SIG-M5 treated with dmso at 0.1 percent for 504 hours (cell line): Measurements from ENCODE around the gene EPB41L4B.
"Not testable (repeated sequence)": the region's sequence is repeated elsewhere in the genome, so short reads cannot be mapped to it uniquely, and the experiment has no call there.

ENCODE experiments used
- DNase-seq: peaks from one replicate; lab custom pipeline; 2025; ENCODE audit not compliant: unreplicated experiment; lab: John Stamatoyannopoulos, UW

The EPB41L4B gene

GRCh38 chr9:109246533-109246932, 74.3 kb downstream of the EPB41L4B start:
- no peak for DNase-seq

DNA sequence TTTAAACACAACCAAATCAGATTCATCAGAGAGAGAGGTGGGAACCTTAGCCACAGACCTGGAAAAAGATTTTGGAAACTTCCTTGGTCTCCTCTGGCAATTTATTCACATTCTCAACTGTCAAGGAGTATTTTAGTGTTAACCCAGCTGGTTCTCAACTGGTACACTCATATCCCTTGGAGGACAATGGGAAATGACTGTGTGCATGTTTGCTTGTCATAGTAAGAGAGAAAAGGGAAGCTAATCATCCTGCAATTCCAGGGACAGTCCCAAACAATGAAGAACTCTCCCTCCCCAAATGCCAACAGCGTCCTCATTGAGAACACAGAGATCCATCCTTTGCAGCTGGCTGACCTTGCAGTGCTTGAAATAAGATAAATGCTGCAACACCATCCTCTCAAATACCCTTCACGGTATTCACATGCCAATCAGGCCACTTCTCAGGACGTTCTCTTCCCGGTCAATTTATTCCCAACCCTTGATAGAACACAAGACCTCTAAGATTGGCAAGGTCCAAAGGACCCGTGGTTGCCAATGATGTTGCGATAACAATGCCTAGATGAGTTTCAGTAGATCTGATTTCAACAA, 75.5 kb downstream of the EPB41L4B start:
- DNase-seq: no peak

DNA sequence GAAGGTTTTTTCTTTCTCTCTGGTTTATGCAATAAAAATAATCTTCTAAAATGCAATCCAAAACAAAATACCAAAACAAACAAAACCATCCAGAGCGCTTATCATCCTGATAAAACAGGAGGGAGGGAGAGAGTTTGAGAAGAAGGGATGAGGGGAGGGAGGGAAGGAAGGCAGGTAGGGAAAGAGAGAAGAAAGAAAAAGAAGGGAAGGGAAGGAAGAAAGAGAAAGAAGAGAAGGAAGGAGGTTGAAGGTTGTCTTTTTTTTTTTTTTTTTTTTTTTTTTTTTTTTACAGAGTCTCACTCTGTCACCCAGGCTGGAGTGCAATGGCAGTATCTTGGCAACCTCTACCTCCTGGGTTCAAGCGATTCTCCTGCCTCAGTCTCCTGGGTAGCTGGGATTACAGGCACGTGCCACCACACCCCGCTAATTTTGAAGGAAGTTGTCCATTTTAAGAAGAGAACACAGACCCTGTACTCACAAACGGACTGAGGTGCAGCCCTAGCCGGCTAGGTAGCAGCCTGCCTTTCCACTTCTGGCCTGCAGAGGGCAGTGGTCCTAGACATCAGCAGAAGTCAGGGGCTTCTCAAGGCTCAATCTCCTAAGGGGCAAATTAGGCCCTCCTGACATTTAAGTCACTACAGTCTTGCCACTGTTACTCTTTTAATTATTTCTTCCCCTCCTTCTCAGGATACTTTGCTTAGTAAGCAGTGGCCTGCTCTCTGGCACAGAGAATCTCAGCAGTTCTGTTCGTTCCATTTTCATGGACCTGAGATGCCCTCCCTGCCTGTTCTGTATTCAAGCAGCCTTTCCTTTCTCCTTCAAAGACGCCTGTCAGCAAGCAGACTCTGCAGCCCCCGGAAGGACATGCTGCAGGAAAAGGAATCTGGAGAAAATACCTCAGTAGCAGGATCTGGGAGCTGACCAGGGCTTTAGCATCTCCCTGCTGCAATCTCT, 76.4 kb downstream of the EPB41L4B start:
- DNase-seq: peak; percentile 40

DNA sequence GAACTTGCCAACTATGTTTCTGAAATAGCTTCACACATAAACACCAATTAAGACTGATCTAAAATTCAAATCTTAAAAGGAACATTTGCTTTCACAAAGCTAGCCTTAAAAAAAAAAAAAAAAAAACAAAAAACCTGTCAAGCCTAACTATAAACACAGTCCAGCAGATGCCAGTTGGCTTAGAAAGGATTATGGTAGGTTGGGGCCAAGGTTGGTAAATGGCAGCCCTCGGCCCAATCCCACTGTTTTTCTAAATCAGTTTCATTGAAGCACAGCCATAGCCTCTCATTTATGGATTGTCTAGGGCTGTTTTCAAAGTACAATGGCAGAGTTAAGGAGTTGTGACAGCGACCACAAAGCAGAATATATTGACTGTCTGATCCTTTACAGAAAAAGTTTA, 78.1 kb downstream of the EPB41L4B start:
- DNase-seq: no peak

DNA sequence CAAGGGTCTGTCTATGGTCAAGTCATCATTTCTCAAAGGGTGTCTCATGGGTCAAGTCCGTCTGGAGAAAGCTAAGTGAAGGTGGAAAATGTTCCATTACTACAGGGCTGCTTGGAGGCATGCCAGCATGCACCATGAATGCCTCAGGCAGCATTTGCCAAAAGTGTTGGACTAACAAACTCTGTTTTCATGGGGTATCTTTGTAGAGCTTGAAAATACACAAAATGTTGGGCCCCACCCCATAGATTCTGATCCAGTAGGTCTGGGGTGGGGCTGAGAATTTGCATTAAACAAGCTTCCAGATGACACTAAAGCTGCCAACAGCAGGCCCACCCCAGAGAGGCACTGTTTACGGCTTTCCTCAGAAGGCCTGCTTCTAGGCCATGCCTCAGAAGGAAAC, 78.8 kb downstream of the EPB41L4B start:
- no peak for DNase-seq

DNA sequence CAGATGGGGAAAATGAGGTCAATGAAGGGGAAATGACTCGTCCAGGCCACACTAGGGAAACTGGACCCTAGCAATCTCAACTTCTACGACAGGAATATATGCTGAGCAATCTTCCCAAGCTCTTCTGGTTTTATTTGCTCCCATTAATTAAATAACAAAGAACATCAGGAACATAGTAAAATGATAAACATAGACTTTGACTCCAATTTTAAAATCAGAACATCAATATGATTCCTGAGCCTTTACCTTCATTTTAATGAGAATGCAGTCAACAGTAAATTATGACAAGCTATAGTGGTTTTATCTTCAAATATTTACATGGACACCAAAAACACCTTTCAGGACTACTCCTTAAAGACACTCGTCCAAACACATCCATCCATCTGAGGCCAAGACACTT, 79.7 kb downstream of the EPB41L4B start:
- DNase-seq: no peak

DNA sequence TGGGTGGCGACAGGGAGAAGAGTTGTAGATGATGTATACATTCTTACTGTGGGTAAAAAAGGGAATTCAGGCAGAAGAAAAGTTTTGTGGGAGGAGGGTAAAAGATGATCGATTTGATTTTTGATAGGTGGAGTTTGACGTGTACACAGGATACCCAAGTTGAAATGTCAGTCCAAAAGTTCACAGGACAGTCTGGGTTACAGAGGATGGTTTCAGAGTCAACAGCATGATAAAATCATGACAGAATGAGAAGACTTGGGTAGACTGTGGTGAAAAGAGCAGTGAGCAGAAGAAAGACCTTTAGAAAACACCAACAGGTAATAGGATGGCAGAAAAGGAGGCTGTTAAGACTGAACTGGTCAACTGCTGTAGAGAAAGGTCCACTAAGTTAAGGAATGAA, 81.6 kb downstream of the EPB41L4B start:
- no peak for DNase-seq

DNA sequence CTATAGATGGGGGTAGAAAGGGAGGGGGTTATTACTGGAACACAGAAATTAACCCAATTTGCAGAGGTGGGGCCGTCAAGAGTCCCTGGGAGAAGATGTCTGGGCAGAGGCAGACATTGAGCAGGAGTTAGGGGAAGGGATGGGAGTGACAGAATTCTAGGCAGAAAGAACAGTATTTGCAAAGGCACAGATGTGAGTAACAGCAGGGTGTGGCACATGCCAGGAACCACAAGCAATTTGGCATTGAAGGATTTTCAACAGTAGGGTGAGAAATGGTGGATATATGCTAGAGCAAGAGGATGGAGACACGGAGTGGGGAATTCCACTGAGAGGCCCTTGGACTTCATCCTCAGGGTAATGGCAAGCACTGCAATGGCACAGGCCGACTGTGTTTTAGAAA, 82.2 kb downstream of the EPB41L4B start:
- DNase-seq: no peak

- no peak for DNase-seq
These were observed 82.7 kb downstream of the EPB41L4B start for GRCh38 chr9:109238125-109238524.

- no peak for DNase-seq
These were observed 88.2 kb downstream of the EPB41L4B start for GRCh38 chr9:109232449-109233237.

DNA sequence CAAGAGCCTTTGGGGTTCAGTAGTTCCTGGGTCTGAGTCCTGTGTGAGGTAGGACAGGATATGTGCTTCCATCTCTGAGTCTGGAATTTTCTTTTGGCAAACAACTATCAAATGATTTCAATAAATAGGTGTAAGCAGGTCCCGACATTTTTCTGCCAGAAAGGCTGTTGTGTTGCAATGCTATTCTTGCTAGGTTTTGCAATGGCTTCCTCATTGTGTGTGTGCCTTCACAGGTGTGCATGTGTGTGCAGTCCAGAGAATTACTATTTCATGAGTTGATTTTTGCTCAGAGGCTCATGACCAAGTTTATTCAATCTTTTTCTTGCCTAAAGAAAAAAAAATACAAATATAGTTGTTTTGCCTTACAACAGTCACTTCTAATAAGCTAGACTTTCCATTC, 89.3 kb downstream of the EPB41L4B start:
- no peak for DNase-seq

DNA sequence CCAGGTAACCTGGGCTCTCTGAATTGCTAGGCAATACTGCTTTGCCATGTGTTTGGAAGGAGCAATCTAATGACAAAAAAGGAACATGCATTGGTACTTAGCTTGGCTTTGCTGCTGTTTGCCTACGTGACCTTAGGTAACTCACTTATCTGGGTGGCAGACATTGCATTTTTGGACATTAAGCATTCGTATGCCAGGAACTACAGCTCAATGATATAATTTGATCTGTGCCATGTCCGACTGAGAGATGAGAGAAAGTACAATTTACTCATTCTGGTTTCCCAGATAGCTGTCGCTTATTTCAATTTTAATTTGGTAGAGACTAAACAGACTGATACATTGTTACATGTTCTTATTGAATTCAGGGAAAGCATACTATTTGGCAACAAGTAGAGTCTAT, 90.6 kb downstream of the EPB41L4B start:
- DNase-seq: no peak

DNA sequence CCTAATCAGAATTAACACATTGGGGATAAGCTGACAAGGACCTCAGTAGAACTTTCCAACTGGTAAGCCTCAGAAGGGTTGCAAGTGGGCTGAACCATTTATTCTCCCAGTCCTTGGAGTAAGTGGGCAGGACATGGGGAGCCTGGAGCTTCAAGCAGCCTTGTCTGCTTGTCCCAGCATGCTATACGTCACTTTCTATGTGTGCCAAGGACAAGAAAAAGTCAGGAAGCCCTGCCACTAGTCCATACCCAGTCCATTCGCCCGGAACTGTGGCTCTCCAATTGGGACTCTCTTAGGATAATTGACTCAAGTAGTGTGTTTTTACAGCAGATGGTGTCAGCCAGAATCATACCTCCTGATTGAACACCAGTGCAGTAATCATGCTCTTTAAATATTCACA, 91.2 kb downstream of the EPB41L4B start:
- no peak for DNase-seq

- DNase-seq: no peak
These were observed 92.7 kb downstream of the EPB41L4B start for GRCh38 chr9:109228093-109228642.

DNA sequence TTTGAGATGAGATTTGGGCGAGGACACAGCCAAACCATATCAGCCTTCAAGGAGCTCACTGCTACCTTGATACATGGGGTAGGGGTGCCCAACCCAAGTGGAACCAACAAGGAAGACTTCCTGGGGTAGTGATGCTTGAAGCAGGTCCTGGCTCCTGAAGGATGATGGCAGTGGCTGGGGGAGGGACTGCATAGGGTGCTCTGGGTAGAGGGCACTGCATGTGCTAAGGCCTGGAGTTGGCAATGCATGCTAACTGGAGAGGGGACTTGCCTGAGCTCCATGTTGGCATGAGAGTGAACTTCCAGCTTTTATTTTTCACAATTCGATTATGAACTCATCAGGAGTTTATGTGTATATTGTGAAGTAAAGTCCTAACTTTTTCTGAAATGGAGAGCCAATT, 95.2 kb downstream of the EPB41L4B start:
- no peak for DNase-seq

GRCh38 chr9:109224751-109225150, 96.1 kb downstream of the EPB41L4B start:
- DNase-seq: no peak

DNA sequence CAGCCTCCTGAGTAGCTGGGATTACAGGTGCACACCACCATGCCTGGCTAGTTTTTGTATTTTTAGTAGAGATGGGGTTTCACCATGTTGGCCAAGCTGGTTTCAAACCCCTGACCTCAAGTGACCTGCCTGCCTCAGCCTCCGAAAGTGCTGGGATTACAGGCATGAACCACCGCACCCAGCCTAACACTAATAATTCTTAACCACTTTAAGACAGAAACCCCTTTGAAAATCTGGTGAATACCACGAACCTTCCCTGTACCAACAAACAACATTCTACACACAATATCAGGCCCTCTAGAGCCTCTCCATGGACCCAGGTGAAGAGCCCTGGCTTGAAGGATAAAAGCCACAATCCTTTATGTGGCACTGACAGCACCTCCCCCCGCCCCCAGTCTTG, 102.6 kb downstream of the EPB41L4B start:
- not testable (repeated sequence) for DNase-seq

- DNase-seq: no peak
These were observed 106.4 kb downstream of the EPB41L4B start for GRCh38 chr9:109214414-109214813.

DNA sequence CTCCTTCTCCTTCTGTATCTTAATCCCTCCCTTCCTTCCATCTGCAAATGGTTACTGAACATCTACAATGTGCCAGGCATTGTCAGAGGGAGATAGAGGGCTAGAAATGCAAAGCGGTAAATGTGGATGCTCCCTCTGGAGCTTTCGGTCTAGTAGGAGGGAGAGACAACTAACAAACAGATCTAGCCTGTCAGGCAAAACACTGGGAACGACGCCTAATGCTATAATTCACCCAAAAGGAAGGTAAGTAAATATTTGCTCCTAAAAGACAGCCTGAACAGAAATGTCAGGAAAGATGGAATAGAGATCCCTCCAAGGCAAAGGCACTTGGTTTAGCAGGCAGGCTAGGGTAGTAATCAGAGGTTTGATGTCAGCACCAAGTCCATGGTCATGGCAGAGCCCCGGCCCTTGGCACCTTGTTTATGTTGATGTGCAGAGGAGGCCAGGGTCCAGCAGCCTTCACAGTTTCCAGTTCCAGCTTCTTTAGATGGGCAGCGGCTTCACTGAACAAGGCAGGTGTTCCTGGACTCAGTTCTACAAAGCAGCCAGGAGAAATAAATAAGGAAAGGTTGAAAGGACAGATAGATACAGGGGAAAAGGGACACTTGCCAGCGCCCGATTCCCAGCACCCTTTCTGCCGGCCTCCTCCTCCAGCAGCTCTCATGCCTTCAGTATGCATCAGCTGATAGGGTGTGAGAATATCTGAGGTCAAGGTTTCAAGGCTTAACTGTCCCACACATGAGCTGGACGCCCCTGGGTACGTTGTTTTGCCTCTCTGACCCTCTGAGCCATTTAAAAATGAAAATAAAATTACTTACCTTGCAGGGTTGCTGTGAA, 107.4 kb downstream of the EPB41L4B start:
- DNase-seq: no peak

GRCh38 chr9:109212768-109213167, 108.1 kb downstream of the EPB41L4B start:
- DNase-seq: no peak

DNA sequence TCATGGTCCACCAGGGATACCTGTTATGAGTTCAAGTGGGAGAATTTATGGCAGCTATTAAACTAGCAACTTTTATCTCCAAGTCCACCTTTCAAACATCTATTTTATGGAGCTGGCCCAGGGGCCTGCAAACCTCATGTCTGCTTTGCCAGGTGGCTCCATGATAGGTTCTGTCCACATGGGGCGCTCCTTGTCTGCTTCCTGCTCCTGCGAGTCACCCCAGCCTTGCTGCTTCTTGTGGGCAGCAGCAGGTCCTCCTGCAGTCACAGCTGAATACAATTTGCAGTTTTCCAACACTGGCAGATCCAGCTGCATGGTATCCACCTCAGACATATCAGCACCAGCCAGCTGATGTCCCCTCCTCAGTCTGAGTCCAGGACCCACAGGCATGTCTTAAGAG, 114.2 kb downstream of the EPB41L4B start:
- DNase-seq: no peak
